ENCODE results near the gene PIK3CG. TPM values are rescaled to one million over a fixed set of nuclear protein-coding genes. Genes with fewer than 3 reads are reported as not detected.

The PIK3CG gene
- total RNA-seq, 1 experiment from 2014 or later: 0.05 TPM

DNA sequence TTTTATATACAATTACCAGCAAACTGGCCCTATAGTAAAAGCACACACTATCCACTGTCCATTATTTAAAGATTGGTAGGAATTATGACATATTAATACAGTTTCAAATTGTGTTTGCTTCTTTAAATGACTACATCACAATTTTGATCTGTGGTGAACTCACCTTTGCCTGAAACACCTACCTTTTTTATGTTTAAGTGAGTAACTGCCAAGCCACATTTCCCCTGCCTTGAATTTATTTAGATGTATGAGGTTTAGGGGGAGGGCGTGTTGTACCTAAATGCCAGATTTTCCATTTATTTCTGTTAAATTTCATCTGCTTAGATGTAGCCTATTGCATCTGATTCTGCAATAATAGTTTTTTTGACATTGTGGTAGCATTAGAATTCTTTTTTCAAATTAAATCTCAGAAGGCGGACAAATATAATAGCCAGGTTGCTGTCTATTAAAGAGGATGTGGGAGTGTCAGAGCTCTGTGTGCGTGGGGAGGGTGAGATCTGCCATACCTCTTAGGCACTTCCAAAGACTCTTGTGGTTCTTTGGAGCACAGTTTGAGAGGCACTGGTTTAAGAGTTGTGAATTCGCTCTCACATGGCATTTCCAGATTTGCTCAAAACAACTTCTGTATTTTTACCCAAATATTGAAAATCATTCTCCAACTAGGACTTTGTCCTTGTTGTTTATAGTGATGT lies 13.8 kb downstream of the PIK3CG start:
- intact Hi-C loops (cut with micrococcal nuclease): no loop called here
- no peaks in the 10 kb centered on the region for H3K36me3 ChIP-seq (ENCODE audit: control insufficient read depth in 1 of 2, insufficient read depth in 2 of 2, low read length in 2 of 2)
- no peak for TF ChIP-seq YY1 (IDR thresholded peaks at IDR 0.05; ENCODE audit: extremely low read depth, insufficient replicate concordance, low read depth, low read length)
- TF ChIP-seq CEBPB (IDR thresholded peaks at IDR 0.05; ENCODE audit: low read depth): no peak
- TF ChIP-seq CBX3 (IDR thresholded peaks at IDR 0.05; ENCODE audit: low read depth): no peak
- TF ChIP-seq JUND (IDR thresholded peaks at IDR 0.05): no peak
- no peak for TF ChIP-seq TCF7L2 (IDR thresholded peaks at IDR 0.05; ENCODE audit: borderline replicate concordance, extremely low read depth, insufficient read depth, insufficient read length)
- no peak for TF ChIP-seq SP1 (IDR thresholded peaks at IDR 0.05; ENCODE audit: low read depth)
- TF ChIP-seq RAD21 (IDR thresholded peaks at IDR 0.05; ENCODE audit: low read depth): no peak
- no peak for TF ChIP-seq SRF (IDR thresholded peaks at IDR 0.05; ENCODE audit: low read depth)
- TF ChIP-seq FOSL1 (IDR thresholded peaks at IDR 0.05; ENCODE audit: low read depth): no peak
- TF ChIP-seq, protein P1, sequence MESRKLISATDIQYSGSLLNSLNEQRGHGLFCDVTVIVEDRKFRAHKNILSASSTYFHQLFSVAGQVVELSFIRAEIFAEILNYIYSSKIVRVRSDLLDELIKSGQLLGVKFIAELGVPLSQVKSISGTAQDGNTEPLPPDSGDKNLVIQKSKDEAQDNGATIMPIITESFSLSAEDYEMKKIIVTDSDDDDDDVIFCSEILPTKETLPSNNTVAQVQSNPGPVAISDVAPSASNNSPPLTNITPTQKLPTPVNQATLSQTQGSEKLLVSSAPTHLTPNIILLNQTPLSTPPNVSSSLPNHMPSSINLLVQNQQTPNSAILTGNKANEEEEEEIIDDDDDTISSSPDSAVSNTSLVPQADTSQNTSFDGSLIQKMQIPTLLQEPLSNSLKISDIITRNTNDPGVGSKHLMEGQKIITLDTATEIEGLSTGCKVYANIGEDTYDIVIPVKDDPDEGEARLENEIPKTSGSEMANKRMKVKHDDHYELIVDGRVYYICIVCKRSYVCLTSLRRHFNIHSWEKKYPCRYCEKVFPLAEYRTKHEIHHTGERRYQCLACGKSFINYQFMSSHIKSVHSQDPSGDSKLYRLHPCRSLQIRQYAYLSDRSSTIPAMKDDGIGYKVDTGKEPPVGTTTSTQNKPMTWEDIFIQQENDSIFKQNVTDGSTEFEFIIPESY (IDR thresholded peaks at IDR 0.05; ENCODE audit: extremely low read depth, insufficient replicate concordance, low read length): no peak
- TF ChIP-seq EGR1 (IDR thresholded peaks at IDR 0.05; ENCODE audit: low read depth): no peak
- no peak for TF ChIP-seq POLR2A (IDR thresholded peaks at IDR 0.05; ENCODE audit: borderline replicate concordance, extremely low read depth, insufficient read depth, insufficient read length)
- no peaks in the 10 kb centered on the region for H3K79me2 ChIP-seq (ENCODE audit: insufficient read depth, low read length)
- no peaks in the 10 kb centered on the region for H3K4me1 ChIP-seq (ENCODE audit: control insufficient read depth in 1 of 2, insufficient read depth in 2 of 2, low read length in 2 of 2)
- H4K20me1 ChIP-seq (ENCODE audit: insufficient read depth): no peaks in the 10 kb centered on the region
- no peak overlapping the region for H3K4me2 ChIP-seq (ENCODE audit: low read length)
- no peak overlapping the region for H3K4me3 ChIP-seq (replicated peaks in 1 of 2; ENCODE audit: low read depth in 1 of 2, low read length in 2 of 2)
- ChIA-PET CTCF (no interaction called here), RAD21 (ENCODE audit: low non-redundant PET in 1 of 2, low total read pairs in 2 of 2, uncharacterized antibody in 2 of 2, unreplicated experiment in 2 of 2) (no interaction called here), POLR2A (no interaction called here)
- H2AFZ ChIP-seq (ENCODE audit: low read depth, low read length, poor library complexity, severe bottlenecking): no peak overlapping the region
- ATAC-seq (no peak), DNase-seq (ENCODE audit: low read depth, low spot score) (no peak)
- BruUV-seq (replicated peaks): no TSS peak
- H3K9ac ChIP-seq (ENCODE audit: low read length): no peak overlapping the region
- no peak overlapping the region for H3K27ac ChIP-seq (ENCODE audit: low read depth, low read length)
- H3K27me3 ChIP-seq (ENCODE audit: insufficient read depth, low read length): no peaks in the 10 kb centered on the region
- H3K9me3 ChIP-seq (ENCODE audit: control insufficient read depth in 1 of 2, insufficient read depth in 1 of 2, low read depth in 1 of 2, low read length in 2 of 2): no peaks in the 10 kb centered on the region
- no peaks in the 10 kb centered on the region for H3K9me2 ChIP-seq (ENCODE audit: insufficient read depth)

Measured in HCT116 (cell line).